Measurements from ENCODE around the gene HES2.
"Not testable (repeated sequence)": the region's sequence is repeated elsewhere in the genome, so short reads cannot be mapped to it uniquely, and the experiment has no call there.

Gene HES2

DNA sequence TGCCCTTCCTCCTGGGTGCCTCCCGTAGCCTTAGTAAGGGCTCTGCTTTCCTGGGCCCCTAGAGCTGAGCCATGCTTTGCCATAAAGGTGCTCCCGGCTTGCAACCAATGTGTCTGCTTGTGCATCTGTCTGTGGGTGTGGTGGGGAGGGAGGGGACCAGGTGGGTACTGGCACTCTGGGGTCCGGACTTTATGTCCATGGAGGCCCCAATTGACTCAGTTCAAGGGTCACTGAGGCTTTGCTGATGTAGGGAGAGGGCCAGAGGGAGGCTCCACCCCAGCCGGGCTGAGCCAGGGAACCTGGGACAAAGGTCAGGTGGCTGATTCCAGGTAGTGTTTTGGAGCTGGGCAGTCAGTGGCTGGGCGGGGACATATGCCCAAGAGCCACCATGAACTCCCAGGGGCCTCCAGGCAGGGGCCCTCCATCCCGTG is 31.2 kb upstream of the HES2 start:
- DNase-seq (ENCODE audit: low spot score), result no peak
- TF ChIP-seq, protein P1, sequence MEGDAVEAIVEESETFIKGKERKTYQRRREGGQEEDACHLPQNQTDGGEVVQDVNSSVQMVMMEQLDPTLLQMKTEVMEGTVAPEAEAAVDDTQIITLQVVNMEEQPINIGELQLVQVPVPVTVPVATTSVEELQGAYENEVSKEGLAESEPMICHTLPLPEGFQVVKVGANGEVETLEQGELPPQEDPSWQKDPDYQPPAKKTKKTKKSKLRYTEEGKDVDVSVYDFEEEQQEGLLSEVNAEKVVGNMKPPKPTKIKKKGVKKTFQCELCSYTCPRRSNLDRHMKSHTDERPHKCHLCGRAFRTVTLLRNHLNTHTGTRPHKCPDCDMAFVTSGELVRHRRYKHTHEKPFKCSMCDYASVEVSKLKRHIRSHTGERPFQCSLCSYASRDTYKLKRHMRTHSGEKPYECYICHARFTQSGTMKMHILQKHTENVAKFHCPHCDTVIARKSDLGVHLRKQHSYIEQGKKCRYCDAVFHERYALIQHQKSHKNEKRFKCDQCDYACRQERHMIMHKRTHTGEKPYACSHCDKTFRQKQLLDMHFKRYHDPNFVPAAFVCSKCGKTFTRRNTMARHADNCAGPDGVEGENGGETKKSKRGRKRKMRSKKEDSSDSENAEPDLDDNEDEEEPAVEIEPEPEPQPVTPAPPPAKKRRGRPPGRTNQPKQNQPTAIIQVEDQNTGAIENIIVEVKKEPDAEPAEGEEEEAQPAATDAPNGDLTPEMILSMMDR (IDR thresholded peaks at IDR 0.05; ENCODE audit: borderline replicate concordance, control extremely low read depth, extremely low read depth, insufficient read depth, missing control alignments), result no peak
- in situ Hi-C loops (cut with MboI; ENCODE audit: low sequenced_read_pairs, unreplicated experiment), result no loop called here

DNA sequence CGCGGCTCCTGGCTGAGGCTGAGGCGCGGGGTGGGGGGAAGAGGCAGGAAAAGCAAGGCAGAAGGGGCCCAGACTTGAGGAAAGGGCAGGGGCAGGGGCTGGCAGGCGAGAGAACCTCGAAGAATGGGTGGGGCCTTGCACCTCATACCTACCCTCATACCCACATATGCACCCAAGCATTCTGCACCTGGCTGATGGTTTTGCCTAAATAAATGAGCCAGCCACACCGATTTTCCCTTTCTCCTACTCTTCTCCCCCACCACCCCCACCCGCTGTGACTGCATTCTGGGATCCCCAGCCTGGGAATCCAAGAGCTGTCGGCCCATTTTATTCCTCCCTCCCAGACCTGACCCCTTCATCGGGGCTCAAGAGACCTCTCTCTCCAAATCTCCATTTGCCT is 30.8 kb upstream of the HES2 start:
- DNase-seq (ENCODE audit: low spot score); in situ Hi-C loops (cut with MboI; ENCODE audit: low sequenced_read_pairs, unreplicated experiment): not testable (repeated sequence)

DNA sequence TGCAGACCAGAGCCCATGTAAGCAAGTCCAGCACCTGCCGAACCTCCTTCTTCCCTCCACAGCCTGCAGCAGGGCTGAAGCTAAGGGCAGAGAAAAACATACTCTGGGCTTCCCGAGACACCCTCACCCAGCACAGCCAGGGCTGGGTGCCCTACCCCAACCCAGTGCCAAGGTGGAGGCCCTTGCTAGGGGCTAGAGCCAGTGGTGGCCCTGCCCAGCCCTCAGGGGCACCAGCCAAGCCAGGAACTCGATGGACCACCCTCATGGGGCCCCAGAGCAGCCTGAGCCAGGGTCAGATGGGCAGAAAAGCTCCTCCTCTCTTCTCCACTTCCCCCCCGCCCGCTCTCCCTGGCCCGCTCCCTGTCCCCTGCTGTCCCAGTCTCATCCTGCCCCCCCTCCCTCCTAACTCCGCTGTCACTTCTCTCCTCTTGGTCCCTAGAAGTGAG is 30.3 kb upstream of the HES2 start:
- DNase-seq (ENCODE audit: low spot score), result no peak
- TF ChIP-seq, protein P1 (IDR thresholded peaks at IDR 0.05; ENCODE audit: borderline replicate concordance, control extremely low read depth, extremely low read depth, insufficient read depth, missing control alignments), result no peak
- in situ Hi-C loops (cut with MboI; ENCODE audit: low sequenced_read_pairs, unreplicated experiment), result no loop called here

DNA sequence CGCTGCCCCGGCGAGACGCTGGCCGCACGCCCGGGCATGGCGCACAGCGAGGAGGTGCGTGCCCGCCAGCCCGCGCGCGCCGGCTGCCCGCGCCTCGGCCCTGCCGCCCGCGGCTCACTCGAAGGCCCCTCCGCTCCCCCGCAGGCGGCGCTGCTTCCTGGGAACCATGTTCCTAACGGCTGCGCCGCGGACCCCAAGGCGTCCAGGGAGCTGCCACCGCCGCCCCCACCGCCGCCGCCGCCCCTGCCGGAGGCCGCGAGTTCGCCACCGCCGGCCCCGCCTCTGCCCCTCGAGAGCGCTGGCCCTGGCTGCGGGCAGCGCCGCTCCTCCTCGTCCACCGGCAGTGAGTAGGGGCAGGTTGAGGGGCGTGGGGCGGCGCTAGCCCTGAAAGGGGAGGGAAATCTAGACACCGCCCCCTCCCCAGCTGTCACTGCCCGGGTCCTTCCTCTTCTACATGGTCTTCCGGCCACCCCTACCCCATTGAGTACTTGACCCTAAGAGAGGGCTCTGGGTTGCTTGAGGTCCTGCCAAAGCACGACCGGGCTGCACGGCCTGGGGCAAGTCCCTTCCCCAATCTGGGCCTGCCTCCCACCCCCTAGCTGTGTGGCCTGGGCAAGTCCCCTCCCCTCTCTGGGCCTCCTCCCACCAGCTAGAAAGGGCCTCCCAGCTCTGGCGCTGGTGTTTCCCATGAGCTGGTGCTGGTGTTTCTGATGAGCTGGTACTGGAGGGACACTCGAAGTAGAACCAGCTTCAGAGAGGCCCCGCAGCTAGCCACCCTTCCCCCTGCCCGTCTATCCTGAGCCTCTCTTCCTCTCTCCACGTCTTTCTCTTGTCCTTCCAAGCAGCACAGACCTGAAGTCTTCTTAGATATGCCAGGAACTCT is 29.3 kb upstream of the HES2 start:
- in situ Hi-C loops (cut with MboI; ENCODE audit: low sequenced_read_pairs, unreplicated experiment), result no loop called here
- TF ChIP-seq, protein P1 (IDR thresholded peaks at IDR 0.05; ENCODE audit: borderline replicate concordance, control extremely low read depth, extremely low read depth, insufficient read depth, missing control alignments), result no peak
- no peak for DNase-seq (ENCODE audit: low spot score)

DNA sequence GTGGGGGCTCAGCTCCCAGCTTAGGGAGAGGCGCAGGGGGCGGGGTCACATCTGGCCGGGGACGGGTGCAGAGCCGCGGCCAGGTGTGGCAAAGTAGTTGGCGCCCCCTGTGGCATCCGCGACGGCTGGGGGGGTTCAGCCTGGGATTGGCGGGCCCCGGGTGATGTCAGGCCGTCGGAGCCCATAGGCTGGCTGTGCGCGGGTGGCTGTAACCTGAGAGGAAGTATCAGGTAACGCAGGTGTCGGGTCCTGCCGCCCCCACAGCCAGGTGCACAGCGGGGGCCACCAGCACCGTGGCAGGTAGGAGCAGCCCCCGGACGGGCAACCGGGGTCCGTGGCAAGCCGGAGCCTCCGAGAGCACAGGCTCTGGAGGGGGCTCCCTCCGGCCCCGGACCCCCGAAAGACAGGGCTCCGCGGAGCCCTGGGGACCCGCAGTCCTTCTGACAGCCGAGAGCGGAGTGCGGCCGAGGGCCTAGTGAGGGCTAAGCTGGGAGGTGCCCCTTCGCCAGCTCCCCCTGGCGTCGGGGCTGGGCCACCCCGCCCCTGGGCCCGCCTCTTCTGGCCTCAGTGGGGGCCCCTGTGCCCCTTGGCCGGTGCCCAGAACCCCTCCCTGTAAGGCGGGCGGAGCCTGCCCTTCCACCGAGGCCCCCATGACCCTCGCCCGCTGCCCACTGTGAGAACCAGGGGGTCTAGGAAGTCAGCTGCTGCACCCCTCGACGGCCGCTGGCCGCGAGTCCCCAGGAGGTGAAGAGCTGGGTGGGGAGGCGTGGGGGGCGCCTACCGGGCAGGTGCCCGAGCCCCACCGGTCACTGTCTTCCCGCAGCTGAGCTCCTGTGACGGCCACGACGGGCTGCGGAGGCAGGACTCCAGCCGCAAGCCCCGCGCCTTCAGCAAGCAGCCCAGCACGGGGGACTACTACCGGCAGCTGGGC is 28.4 kb upstream of the HES2 start:
- in situ Hi-C loops (cut with MboI; ENCODE audit: low sequenced_read_pairs, unreplicated experiment), result no loop called here
- TF ChIP-seq, protein P1 (IDR thresholded peaks at IDR 0.05; ENCODE audit: borderline replicate concordance, control extremely low read depth, extremely low read depth, insufficient read depth, missing control alignments), result no peak
- DNase-seq (ENCODE audit: low spot score), result no peak

DNA sequence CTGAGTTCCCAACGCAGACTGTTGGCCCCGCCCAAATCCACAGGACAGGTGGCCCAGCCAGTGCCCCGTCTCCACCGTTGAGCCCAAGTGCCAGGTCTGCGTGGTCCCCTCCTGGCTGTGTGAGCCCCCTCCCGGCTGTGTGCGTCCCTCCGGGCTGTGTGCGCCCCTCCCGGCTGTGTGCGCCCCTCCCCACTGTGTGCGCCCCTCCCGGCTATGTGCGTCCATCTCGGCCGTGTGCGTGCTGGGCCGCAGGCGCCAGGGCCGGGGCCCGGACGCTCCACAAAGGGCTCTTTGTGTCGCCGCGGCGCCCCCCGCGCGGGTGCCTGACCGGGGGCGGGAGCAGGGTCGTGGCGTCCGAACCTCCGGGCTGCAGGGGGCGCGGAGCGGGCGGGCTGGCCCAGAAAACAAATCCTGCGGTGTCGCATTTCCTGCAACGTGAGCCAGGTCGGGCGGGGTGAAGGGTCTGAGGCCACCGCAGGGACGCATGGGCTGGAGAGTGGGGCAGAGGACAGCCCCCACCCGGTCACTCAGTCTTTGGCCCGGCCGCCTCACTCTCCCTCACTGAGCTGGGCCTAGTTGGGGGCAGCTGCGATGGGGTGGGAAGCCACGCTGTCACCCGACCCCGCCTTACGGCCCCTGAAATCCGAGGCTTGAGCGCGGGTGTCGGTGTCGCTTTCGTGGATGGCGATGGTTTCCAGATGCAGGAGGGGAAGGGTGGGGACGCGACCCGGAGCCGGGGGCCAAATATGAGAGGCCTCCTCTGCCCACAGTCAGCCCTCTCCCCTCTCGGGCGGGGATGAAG is 27.5 kb upstream of the HES2 start:
- TF ChIP-seq, protein P1 (IDR thresholded peaks at IDR 0.05; ENCODE audit: borderline replicate concordance, control extremely low read depth, extremely low read depth, insufficient read depth, missing control alignments), result no peak
- in situ Hi-C loops (cut with MboI; ENCODE audit: low sequenced_read_pairs, unreplicated experiment), result no loop called here
- DNase-seq (ENCODE audit: low spot score), result no peak

All from GM13976 (cell line).